Limb (tissue), 2 donors: ENCODE data around the gene NF1.
A peak's percentile ranks its signal among the peaks of the same experiment; 100 is the strongest.
"Not testable (repeated sequence)": the region's sequence is repeated elsewhere in the genome, so short reads cannot be mapped to it uniquely, and the experiment has no call there.

Source experiments
- DNase-seq, 2 donors: peaks; one replicate each; pipeline ENCODE4 v3.0.0-alpha.2; 2016; ENCODE audit errors: extremely low spot score in 2 of 2

The NF1 gene

GRCh38 chr17:31094600-31095235, at the start of gene NF1:
Gene NF1, plus strand, starts transcription at chr17:31094977. Its CDS starts 333 bp downstream, at chr17:31095310.
- peak; percentile 97 for DNase-seq

- DNase-seq = not testable (repeated sequence)
These were observed 47.8 kb upstream of the NF1 start for GRCh38 chr17:31046856-31047425.

GRCh38 chr17:31048142-31048541, 46.6 kb upstream of the NF1 start:
- DNase-seq = no peak

GRCh38 chr17:31048780-31049179, 46.0 kb upstream of the NF1 start:
- DNase-seq = no peak

- DNase-seq = no peak
These were observed 43.8 kb upstream of the NF1 start for GRCh38 chr17:31050948-31051347.

- no peak for DNase-seq
These were observed 43.3 kb upstream of the NF1 start for GRCh38 chr17:31051506-31051905.

GRCh38 chr17:31052187-31052889, 42.4 kb upstream of the NF1 start:
- DNase-seq = no peak

GRCh38 chr17:31053071-31053470, 41.7 kb upstream of the NF1 start:
- DNase-seq = no peak

- no peak for DNase-seq
These were observed 40.0 kb upstream of the NF1 start for GRCh38 chr17:31054761-31055160.

- no peak for DNase-seq
These were observed 35.8 kb upstream of the NF1 start for GRCh38 chr17:31058976-31059375.

DNA sequence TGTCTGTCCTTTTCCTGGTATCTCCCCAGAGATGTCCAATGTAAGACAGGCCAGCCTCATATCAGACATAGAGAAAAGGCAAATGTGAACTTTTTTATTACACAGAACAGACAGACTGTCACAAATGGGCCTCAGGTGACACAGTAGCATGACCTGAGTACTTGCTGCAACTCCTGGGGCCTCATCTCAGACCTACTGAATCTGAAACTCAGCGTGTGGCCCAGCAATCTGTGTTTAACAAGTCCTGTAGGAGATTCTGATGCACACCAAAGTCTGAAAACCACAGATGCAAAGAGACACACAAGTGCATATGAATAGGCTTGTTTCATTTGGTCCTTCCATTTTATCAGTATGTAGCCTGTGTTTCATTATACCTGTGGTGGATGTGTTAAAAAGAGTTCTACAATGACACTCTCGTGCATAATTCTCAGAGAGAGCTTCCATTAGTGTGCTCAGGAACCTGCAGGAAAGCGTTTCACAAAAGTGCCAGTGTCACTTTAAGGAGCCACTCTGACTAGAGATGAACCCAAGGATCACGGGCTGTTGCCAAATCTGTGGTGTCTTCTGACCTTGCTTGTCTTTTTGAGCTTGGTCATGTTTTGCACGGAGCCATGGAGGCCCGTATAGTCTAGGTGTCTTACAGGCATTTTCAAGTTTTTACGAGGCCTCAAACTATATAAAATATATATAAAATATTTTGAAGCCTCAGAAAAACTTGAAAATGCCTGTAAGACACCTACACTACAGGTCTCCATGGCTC, 33.8 kb upstream of the NF1 start:
- DNase-seq = no peak

- no peak for DNase-seq
These were observed 33.1 kb upstream of the NF1 start for GRCh38 chr17:31061678-31062077.

GRCh38 chr17:31062346-31062745, 32.4 kb upstream of the NF1 start:
- DNase-seq = no peak

- no peak for DNase-seq
These were observed 30.1 kb upstream of the NF1 start for GRCh38 chr17:31064707-31065106.

- DNase-seq = no peak
These were observed 27.0 kb upstream of the NF1 start for GRCh38 chr17:31067691-31068184.

DNA sequence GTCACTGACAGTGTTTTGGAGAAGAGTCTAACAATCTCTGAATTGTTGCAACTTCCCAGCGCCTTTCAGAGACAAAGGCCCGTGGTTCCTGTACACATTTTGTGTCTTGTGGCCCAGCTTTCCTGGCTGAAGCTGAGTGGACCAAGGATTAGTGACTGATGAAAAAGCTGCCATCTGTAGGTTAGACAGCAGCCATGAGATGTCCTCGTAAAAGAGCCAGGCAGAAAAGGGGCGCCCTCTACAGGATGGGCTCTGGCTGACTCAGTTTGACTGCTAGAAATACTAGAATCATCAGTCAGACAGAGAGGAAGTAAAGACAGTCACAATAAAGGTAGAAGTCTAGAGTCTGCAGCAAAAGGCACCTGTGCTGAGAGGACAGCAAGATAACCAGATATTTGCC, 26.5 kb upstream of the NF1 start:
- no peak for DNase-seq

- DNase-seq = no peak
These were observed 22.6 kb upstream of the NF1 start for GRCh38 chr17:31072186-31072585.

DNA sequence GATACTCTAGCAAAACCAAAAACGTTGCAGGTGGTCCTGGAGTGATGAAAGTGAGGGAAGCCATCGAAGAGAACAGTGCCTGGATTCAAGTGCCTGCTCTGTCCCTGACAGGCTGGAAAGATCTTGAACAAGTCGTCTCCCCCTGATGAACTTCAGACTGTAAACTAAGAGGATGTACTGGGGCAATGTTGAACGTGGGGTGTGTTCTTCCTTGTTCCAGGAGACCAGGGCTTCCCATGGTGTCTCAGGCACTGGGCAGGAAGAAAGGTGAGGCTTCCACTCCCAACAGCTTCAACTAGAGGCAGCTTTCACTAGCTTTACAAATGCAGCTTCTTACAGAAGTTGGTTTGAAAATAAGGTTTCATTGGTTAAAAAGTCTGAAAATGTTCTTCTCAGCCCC, 21.4 kb upstream of the NF1 start:
- no peak for DNase-seq

GRCh38 chr17:31074772-31075555, 19.8 kb upstream of the NF1 start:
- no peak for DNase-seq

DNA sequence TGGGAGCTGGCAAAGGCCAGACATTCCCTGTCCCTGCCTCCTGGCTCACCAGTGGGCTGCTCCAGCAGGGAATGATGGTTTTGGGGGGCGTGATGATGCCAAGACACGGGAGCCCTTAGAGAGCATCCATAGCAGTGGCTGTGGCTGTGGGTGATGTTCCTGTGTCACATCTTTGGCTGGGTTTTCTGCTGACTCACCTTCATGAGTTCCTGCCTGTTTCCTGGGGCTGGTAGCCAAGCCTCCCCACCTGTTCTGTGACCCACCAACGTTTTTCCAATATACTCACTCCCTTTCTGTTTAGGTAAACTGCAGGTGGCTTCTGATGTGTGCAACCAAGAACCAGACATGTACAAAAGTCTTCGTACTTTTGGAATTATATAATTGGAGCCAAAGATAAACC, 16.5 kb upstream of the NF1 start:
- no peak for DNase-seq

DNA sequence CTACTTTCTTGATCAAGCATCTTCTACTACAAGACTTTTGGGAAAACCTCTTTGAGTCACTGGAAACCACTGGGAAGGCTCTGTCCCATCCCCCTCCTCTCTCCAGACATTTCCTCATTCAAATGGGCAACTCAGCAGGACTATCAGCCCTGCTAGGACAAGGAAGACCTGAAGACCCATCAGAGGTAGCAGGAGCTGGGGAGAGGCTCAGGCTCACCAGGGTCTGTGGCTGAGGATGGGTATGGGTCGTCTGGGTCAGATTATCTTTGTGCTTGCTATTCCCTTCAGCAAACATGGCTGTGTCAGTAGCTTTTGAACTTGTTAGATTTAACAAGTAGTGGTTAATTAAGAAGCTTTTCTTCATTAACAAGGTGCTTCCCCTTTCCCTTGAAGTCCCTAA, 15.0 kb upstream of the NF1 start:
- no peak for DNase-seq
